Measurements from ENCODE around the gene AGAP1. TPM values are rescaled to one million over a fixed set of nuclear protein-coding genes. Genes with fewer than 3 reads are reported as not detected.

The AGAP1 gene
- total RNA-seq, 1 experiment from 2014 or later, result 25.8 TPM

- Mint-ChIP-seq H3K27me3 (ENCODE audit: low read depth) (no peaks in the 10 kb centered on the region), H3K9me3 (no peaks in the 10 kb centered on the region), H3K27ac (no peak overlapping the region), H3K36me3 (ENCODE audit: insufficient read depth in 1 of 3, low read depth in 3 of 3) (peaks cover 11 to 23% (median 22%) of the 10 kb centered on the region in 3 experiments; a peak in 6 of 7 replicates), H3K4me1 (peaks cover 0 to 8% of the 10 kb centered on the region in 2 experiments; a peak in 2 of 4 replicates), H3K4me3 (no peak overlapping the region)
- H2AFZ ChIP-seq (ENCODE audit: low read length), result no peak overlapping the region
- H4K20me1 ChIP-seq (ENCODE audit: control insufficient read depth, insufficient read depth, insufficient read length), result no peaks in the 10 kb centered on the region
- H3K18ac ChIP-seq (ENCODE audit: insufficient read length, low read depth, low read length), result no peak overlapping the region
- no peak overlapping the region for H4K5ac ChIP-seq (ENCODE audit: insufficient read length, low read depth, low read length)
- H3K14ac ChIP-seq (ENCODE audit: insufficient read depth, low read length), result no peak overlapping the region
- no peak overlapping the region for H3K9ac ChIP-seq (ENCODE audit: extremely low read depth, insufficient read length, low read length)
- no peak overlapping the region for H4K91ac ChIP-seq (ENCODE audit: insufficient read length, low read depth, low read length)
- H4K8ac ChIP-seq (replicated peaks; ENCODE audit: insufficient read length, low read depth, low read length), result no peak overlapping the region
- no peak overlapping the region for H3K27ac ChIP-seq (ENCODE audit: insufficient read length, low read depth, low read length)
- WGBS (ENCODE audit: extremely low coverage, insufficient read length, low lambda C conversion rate), result no CpG with 5 or more reads among the region's 17 CpGs
- DNase-seq, result no peak
- H3K27me3 ChIP-seq (ENCODE audit: insufficient read depth, low read length), result no peaks in the 10 kb centered on the region
- H2BK20ac ChIP-seq (ENCODE audit: low read depth, low read length, poor library complexity, severe bottlenecking), result no peak overlapping the region
- H3K4me1 ChIP-seq (ENCODE audit: insufficient read depth, low read length), result no peaks in the 10 kb centered on the region
- H2BK15ac ChIP-seq (ENCODE audit: low read depth, low read length), result no peak overlapping the region
- no peak overlapping the region for H2BK12ac ChIP-seq (ENCODE audit: insufficient read length, low read depth, low read length)
- no peak overlapping the region for H2AK5ac ChIP-seq (ENCODE audit: insufficient read length, low read length)
- no peaks in the 10 kb centered on the region for H3K9me3 ChIP-seq (ENCODE audit: control insufficient read depth, low read depth, low read length)
- H3K79me2 ChIP-seq (ENCODE audit: insufficient read depth, low read length), result no peaks in the 10 kb centered on the region; the same call in 1 of the 2 replicates
- H3T11ph ChIP-seq (ENCODE audit: low read length), result no peak overlapping the region
- no peak overlapping the region for H2BK120ac ChIP-seq (ENCODE audit: low read depth, low read length, poor library complexity, severe bottlenecking)
- H3K4me2 ChIP-seq (ENCODE audit: insufficient read depth, insufficient read length, low read length), result no peak overlapping the region
- no peaks in the 10 kb centered on the region for H3K79me1 ChIP-seq (ENCODE audit: insufficient read depth, low read depth, low read length, poor library complexity, severe bottlenecking)
- no peak overlapping the region for H2BK5ac ChIP-seq (ENCODE audit: insufficient read length, low read length)
- H3K23ac ChIP-seq (ENCODE audit: insufficient read length, low read depth, low read length), result no peak overlapping the region
- H3K56ac ChIP-seq (ENCODE audit: insufficient read length, low read depth, low read length), result no peak overlapping the region
- TF ChIP-seq CTCF (conservative IDR thresholded peaks at IDR 0.05), result no peak
- H3K4ac ChIP-seq (ENCODE audit: low read depth, low read length), result no peak overlapping the region
- no peaks in the 10 kb centered on the region for H3K23me2 ChIP-seq (ENCODE audit: insufficient read length, low read depth, low read length, poor library complexity, severe bottlenecking)
These were observed 305.4 kb downstream of the AGAP1 start for GRCh38 chr2:235799281-235799680.

Measured in H9 (cell line).